K562 (cell line): Measurements from ENCODE around the gene ATXN3. TPM values are rescaled to one million over a fixed set of nuclear protein-coding genes. Genes with fewer than 3 reads are reported as not detected.
A peak's percentile ranks its signal among the peaks of the same experiment; 100 is the strongest.

Experiments used
- ATAC-seq: fragments of 200-7000 bp; cut with Tn5 transposase; 3 replicates; pipeline ENCODE4 v1.9.1; 2020; ENCODE audit warnings: moderate library complexity
- BruUV-seq: library from RNA; stranded (reverse); fragments of 400-500 nt; replicated peaks from 2 replicates; lab custom pipeline; 2021; lab: Mats Ljungman, UMichigan
- CTCF ChIA-PET: fragments of 300-600 bp; formaldehyde crosslinking; extraction: SDS; loops from one replicate; lab custom pipeline; 2021; ENCODE audit warnings: low intra/inter-chr PET ratio; lab: Yijun Ruan, JAX
- POLR2A ChIA-PET: fragments of 300-600, 350-650 bp; sonication (Branson Sonifier 250); formaldehyde crosslinking; extraction: SDS; loops from one replicate; lab custom pipeline; 2021; ENCODE audit warnings: antibody characterized with exemption, inconsistent platforms; lab: Yijun Ruan, JAX
- DNase-seq, 4 experiments: peaks; one replicate each; pipeline versions ENCODE4 v3.0.0 to v3.0.0-alpha.2; 2011 to 2018; ENCODE audit warnings: low spot score in 3 of 4, mixed read lengths in 3 of 4; ENCODE audit errors: extremely low read depth in 1 of 4
- FAIRE-seq: peaks from 2 replicates; lab custom pipeline; 2011; peaks lifted over from hg19 to GRCh38; lab: Jason Lieb, UNC
- H2AFZ ChIP-seq: 2 replicates; pipeline ENCODE4 v1.6.0; 2011; ENCODE audit warnings: low read depth, low read length, control low read depth, inconsistent platforms
- H3K27ac ChIP-seq: fragments of 200-600 bp; 3 replicates; pipeline ENCODE4 v1.8.0; 2011; ENCODE audit warnings: low read depth, mild to moderate bottlenecking, control low read depth, inconsistent platforms, low read length, moderate library complexity, mixed read lengths; ENCODE audit errors: extremely low read depth
- H3K27me3 ChIP-seq, 2 experiments: fragments of 300-600 bp in 1 of 2; 2 replicates in 1 of 2; 3 replicates in 1 of 2; pipeline versions ENCODE4 v1.6.0 to v1.8.0; 2011; ENCODE audit warnings: inconsistent platforms in 2 of 2, low read length in 2 of 2, mild to moderate bottlenecking in 1 of 2, mixed read lengths in 1 of 2, moderate library complexity in 1 of 2; ENCODE audit not compliant: control insufficient read depth in 2 of 2, insufficient read depth in 2 of 2
- H3K36me3 ChIP-seq: fragments of 300-600 bp; 3 replicates; pipeline ENCODE4 v1.8.0; 2011; ENCODE audit warnings: mild to moderate bottlenecking, low read length, inconsistent platforms; ENCODE audit not compliant: control insufficient read depth, insufficient read depth
- H3K4me1 ChIP-seq, 2 experiments: fragments of 200-600 bp in 1 of 2; replicated peaks in 1 of 2; 2 replicates in 1 of 2; 3 replicates in 1 of 2; pipeline versions ENCODE4 v1.5.1 to v1.8.0; 2011; ENCODE audit warnings: inconsistent platforms in 2 of 2, low read length in 2 of 2, mild to moderate bottlenecking in 1 of 2, mixed read lengths in 1 of 2, moderate library complexity in 1 of 2; ENCODE audit not compliant: control insufficient read depth in 2 of 2, insufficient read depth in 2 of 2
- H3K4me2 ChIP-seq: 2 replicates; pipeline ENCODE4 v1.6.1; 2011; ENCODE audit warnings: low read length, control low read depth, inconsistent platforms, mixed read lengths; ENCODE audit not compliant: insufficient read depth
- H3K4me3 ChIP-seq: fragments of 200-600 bp; sonication (generic), shearing (Covaris generic); 2 replicates; pipeline ENCODE4 v1.5.1; 2016; ENCODE audit warnings: control low read depth, inconsistent platforms
- H3K79me2 ChIP-seq: fragments of 200-600 bp; 3 replicates; pipeline ENCODE4 v1.8.0; 2011; ENCODE audit warnings: low read length, inconsistent platforms; ENCODE audit not compliant: control insufficient read depth, insufficient read depth
- H3K9ac ChIP-seq, 2 experiments: 2 replicates each; pipeline versions ENCODE4 v1.6.0 to v1.6.1; 2011; ENCODE audit warnings: low read depth in 2 of 2, low read length in 2 of 2, control low read depth in 1 of 2, inconsistent platforms in 1 of 2, mild to moderate bottlenecking in 1 of 2, mixed read lengths in 1 of 2; ENCODE audit not compliant: insufficient read depth in 1 of 2
- H3K9me1 ChIP-seq: one replicate; pipeline ENCODE4 v1.6.0; 2011; ENCODE audit warnings: inconsistent platforms, mild to moderate bottlenecking, low read length, moderate library complexity; ENCODE audit not compliant: control insufficient read depth, insufficient read depth
- H3K9me3 ChIP-seq: replicated peaks from 2 replicates; pipeline ENCODE4 v1.5.1; 2011; ENCODE audit warnings: low read depth, low read length, inconsistent platforms; ENCODE audit not compliant: control insufficient read depth, insufficient read depth
- H4K20me1 ChIP-seq: replicated peaks from 2 replicates; pipeline ENCODE4 v1.6.1; 2011; ENCODE audit warnings: low read length, inconsistent platforms, mixed read lengths; ENCODE audit not compliant: control insufficient read depth, insufficient read depth
- CBFA2T2 ChIP-seq: fragments of 450-650 bp; conservative IDR thresholded peaks from 2 replicates; pipeline ENCODE4 v1.6.1; 2017; ENCODE audit warnings: mild to moderate bottlenecking
- CBFA2T3 ChIP-seq: fragments of 450-650 bp; IDR thresholded peaks from 2 replicates; pipeline ENCODE4 v1.6.1; 2017
- E2F4 ChIP-seq: sonication (generic); formaldehyde crosslinking; IDR thresholded peaks from 2 replicates; pipeline ENCODE4 v1.8.0; 2022; ENCODE audit warnings: mild to moderate bottlenecking, low read depth, missing genetic modification reagents
- ESRRB ChIP-seq: fragments of 250-450 bp; sonication (Bioruptor Pico); IDR thresholded peaks from 2 replicates; pipeline ENCODE4 v1.5.0; 2020; ENCODE audit warnings: mild to moderate bottlenecking, moderate library complexity, borderline replicate concordance
- NCOA1 ChIP-seq: fragments of 450-650 bp; IDR thresholded peaks from 2 replicates; pipeline ENCODE4 v1.6.1; 2016; ENCODE audit warnings: low read depth
- TCF3 ChIP-seq: sonication (generic); formaldehyde crosslinking; IDR thresholded peaks from 2 replicates; pipeline ENCODE4 v1.4.0; 2020; ENCODE audit warnings: mild to moderate bottlenecking, missing genetic modification reagents
- ZBTB5 ChIP-seq: fragments of 450-650 bp; IDR thresholded peaks from 2 replicates; pipeline ENCODE4 v1.6.1; 2017; ENCODE audit warnings: antibody characterized with exemption
- ZKSCAN3 ChIP-seq: fragments of 250-450 bp; sonication (Bioruptor Pico); IDR thresholded peaks from 2 replicates; pipeline ENCODE4 v1.4.0; 2020
- ZNF280A ChIP-seq: fragments of 450-650 bp; IDR thresholded peaks from 2 replicates; pipeline ENCODE4 v1.6.1; 2018; ENCODE audit warnings: mild to moderate bottlenecking, low read depth; ENCODE audit not compliant: partially characterized antibody
- ZNF316 ChIP-seq: fragments of 450-650 bp; IDR thresholded peaks from 2 replicates; pipeline ENCODE4 v1.6.1; 2016
- ZNF347 ChIP-seq: fragments of 450-650 bp; formaldehyde crosslinking; IDR thresholded peaks from 2 replicates; pipeline ENCODE4 v1.4.0; 2020; ENCODE audit warnings: low read depth, mild to moderate bottlenecking, moderate library complexity
- WGBS: fragments of 100-300 bp; shearing (Covaris generic); methylation state at CpG from one replicate; pipeline ENCODE4 v1.1.6; 2016; ENCODE audit warnings: low coverage, mixed read lengths; ENCODE audit not compliant: insufficient coverage; ENCODE audit errors: missing lambda C conversion rate; 5-methylcytosine and 5-hydroxymethylcytosine counted together
- in situ Hi-C: fragments of 300-500 bp; cut with MboI; formaldehyde crosslinking; loops from 4 replicates; pipeline ENCODE4 v1.15.0; 2018; ENCODE audit warnings: inconsistent platforms, mixed read lengths
- intact Hi-C: fragments of 100-400 bp; cut with micrococcal nuclease; formaldehyde crosslinking; loops from 2 replicates; pipeline ENCODE4 v1.14.2; 2022
- polyA plus RNA-seq, 8 experiments: library from polyadenylated mRNA; depleted of rRNA in 4 of 8; stranded (reverse) in 5 of 8; unstranded in 3 of 8; fragments of >200 nt; fragmentation: Nextera tagmentation in 2 of 8; fragmentation: Illumina TruSeq in 1 of 8; extraction: Ambion mirVana in 2 of 8; extraction: Trizol in 1 of 8; gene quantifications; 2 replicates each; pipeline versions ENCODE4 v1.2.1 to v1.2.3, GENCODE V29; 2011 to 2014; ENCODE audit warnings: inconsistent platforms in 1 of 8, missing spikeins in 1 of 8
- total RNA-seq, 7 experiments: library from RNA; depleted of rRNA in 6 of 7; stranded (reverse); fragments of >200 nt in 6 of 7; fragmentation: Illumina TruSeq in 2 of 7; extraction: Trizol in 2 of 7; gene quantifications; 2 replicates each; pipeline versions ENCODE4 v1.2.1 to v1.2.3, GENCODE V29; 2011 to 2021; ENCODE audit warnings: low replicate concordance in 1 of 7

Gene ATXN3
- total and polyA plus RNA-seq, 9 of the 15 experiments (the other 6 are each of a cell fraction or from before 2014, with no cell fraction given), result 11.3 to 25.0 (median 14.6) TPM

- Histone ChIP-seq H4K20me1 (no peaks in the 10 kb centered on the region), H3K9me3 (no peaks in the 10 kb centered on the region), H3K9me1 (no peaks in the 10 kb centered on the region)
- no peak for FAIRE-seq
- intact Hi-C loops, result no loop called here
- peak in 1 of 4 experiments; percentile 11 for DNase-seq
- BruUV-seq, result no TSS peak
- TF ChIP-seq CBFA2T3 (peak; percentile 60), TCF3 (CRISPR knock-in tag) (peak; percentile 46; the same call in 1 of the 2 replicates), E2F4 (CRISPR knock-in tag) (no peak), ZNF280A (no peak), ZNF347 (CRISPR knock-in tag) (no peak), ESRRB (no peak), NCOA1 (no peak), ZNF316 (no peak), CBFA2T2 (peak; percentile 17; the same call in 1 of the 2 replicates), ZKSCAN3 (no peak), ZBTB5 (no peak)
- TF ChIP-seq, all 486 proteins: peak for 3
- Histone ChIP-seq H3K4me2 (no peak overlapping the region; the same call in 1 of the 2 replicates), H3K79me2 (no peaks in the 10 kb centered on the region), H3K4me1 (peaks cover 0 to 2% of the 10 kb centered on the region in 2 experiments; a peak in 2 of 5 replicates), H3K36me3 (peaks cover 73% of the 10 kb centered on the region), H3K27me3 (no peaks in the 10 kb centered on the region), H2AFZ (no peak overlapping the region), H3K27ac (no peak overlapping the region), H3K9ac (no peak overlapping the region), H3K4me3 (no peak overlapping the region)
- no peak for ATAC-seq
- 35% methylated on average over 3 of the region's 3 CpGs for WGBS
- in situ Hi-C loops, result no loop called here
- ChIA-PET POLR2A (interaction anchor here (1.2 kb wide), 1 partner anchor 22 kb away, joined by 4 read pairs; the partner anchor contains the start of genes CPSF2 and NDUFB1), CTCF (no interaction called here)
These were observed 37.6 kb upstream of the ATXN3 start for GRCh38 chr14:92143962-92144361.
